Neural progenitor cell (in vitro differentiated cells): ENCODE measurements around the gene PLN.

ENCODE experiments used
- CTCF ChIP-seq: fragments of 200-600 bp; sonication (generic); IDR thresholded peaks from 2 replicates; pipeline ENCODE4 v1.5.1; 2017; ENCODE audit warnings: antibody characterized with exemption, mild to moderate bottlenecking
- EZH2phosphoT487 ChIP-seq: fragments of 200-600 bp; sonication (generic); IDR thresholded peaks from 2 replicates; pipeline ENCODE4 v1.6.1; 2017; ENCODE audit warnings: antibody characterized with exemption

- TF ChIP-seq CTCF (no peak), EZH2phosphoT487 (no peak)
These were observed 11.6 kb upstream of the PLN start for GRCh38 chr6:118536478-118536877.
